Measurements from ENCODE around the gene RAD51B.
A peak's percentile ranks its signal among the peaks of the same experiment; 100 is the strongest.

The RAD51B gene

DNA sequence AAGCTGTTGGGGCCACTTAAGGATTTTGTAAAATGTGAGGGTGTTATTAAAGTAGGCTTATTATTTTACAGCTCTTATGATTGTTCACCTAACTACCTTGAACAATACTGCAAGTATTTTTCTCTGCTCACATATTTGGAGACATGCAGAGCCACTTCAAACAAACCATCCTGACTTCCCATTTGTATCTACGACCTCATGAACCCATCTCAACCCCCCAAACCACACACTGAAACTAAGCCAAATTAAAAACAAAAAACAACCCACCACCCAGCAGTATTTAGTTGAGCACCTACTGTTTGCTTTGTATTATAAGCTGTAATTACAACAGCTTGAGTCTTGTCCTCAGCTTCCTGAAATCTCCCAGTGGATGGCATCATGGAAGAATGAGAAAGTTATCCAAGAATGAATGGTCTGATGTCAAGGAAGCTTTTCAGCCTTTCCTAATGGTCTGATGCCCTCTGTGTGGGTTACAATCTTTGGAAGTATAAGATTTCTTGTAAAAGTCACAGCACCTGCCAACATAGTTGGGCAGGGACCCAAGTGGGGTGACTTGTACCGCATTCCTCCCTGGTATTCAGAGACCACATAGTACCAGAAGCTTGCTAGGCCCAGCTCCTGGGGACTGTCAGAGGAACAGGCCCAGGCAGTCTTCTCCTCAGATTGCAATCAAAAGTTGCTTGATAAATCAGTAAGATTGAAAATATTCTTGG lies 556.6 kb downstream of the RAD51B start:
- DNase-seq = no peak

DNA sequence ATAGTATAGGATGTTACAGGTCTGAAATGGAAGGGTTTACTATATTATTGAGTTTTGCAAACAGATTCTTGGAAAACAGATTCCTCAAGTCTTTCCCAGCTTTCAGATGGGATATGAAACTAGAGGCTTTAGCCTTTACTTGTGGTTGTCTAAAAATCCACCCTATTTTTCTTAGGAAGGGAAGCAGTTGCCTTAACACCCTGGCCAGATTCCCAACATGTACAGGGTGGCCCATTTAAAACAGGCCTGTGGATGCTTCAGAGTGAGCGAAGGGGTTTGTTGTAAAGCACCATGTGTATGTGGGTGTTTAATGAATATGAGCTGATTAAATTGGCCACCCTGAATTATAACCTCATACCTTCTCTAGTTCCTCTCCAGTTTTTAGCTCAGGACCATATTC lies 557.4 kb downstream of the RAD51B start:
- DNase-seq = no peak

DNA sequence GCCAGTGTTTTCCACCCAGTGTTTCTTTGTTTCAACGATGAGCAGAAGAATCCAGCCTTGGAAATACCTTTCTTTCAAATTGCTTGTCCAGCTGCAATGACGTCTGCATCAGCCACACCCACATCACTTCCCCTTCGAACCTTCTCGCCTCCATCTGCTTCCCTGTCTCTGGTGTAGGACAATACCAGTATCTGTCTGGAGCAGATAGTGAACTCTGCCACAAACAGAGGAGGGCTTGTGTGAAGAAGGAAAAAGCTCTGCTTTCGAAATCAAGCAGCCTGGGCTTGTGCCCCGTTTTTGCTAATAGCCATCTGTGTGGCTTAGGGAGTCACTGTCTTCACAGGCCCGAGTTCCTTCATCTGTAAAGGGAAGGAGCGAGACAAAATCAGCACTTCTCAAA lies 557.9 kb downstream of the RAD51B start:
- no peak for DNase-seq

DNA sequence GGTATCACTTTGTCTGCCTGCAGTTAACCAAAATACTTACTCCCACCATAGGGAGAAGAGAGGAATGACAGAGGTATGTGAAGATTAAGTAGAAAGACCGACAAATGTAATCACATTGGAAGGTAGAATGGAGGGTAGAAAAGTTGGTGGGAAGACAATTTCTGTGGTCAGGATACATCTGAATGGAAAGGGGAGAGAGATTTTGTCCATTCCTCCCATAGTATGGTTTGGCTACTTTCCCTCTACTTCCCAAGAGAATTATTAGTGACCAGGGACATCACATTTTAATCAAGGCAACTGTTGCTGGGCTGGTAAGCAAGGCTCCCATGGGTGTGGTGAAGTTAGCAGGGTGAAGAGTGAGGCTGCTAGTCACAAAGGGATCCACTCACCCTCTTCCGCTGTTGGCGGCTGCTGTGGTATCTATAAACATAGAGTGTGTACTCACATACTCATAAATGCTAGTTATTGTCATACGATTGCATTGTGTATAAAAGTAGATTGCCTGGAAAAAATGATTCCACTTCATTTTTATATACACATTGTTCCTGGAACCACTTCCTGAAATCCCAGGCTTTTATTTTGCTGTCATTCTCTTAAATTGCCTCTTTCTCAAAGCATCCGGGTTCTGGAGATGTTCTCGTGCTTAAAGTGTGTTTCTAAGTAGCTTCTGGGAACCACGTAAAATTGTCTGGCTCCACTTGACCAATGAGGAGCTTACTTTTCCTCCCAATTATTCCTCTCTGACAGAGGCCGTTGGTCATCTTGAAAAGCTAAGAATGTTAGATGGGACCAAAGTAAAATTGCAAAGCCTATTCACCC lies 560.1 kb downstream of the RAD51B start:
- no peak for DNase-seq

DNA sequence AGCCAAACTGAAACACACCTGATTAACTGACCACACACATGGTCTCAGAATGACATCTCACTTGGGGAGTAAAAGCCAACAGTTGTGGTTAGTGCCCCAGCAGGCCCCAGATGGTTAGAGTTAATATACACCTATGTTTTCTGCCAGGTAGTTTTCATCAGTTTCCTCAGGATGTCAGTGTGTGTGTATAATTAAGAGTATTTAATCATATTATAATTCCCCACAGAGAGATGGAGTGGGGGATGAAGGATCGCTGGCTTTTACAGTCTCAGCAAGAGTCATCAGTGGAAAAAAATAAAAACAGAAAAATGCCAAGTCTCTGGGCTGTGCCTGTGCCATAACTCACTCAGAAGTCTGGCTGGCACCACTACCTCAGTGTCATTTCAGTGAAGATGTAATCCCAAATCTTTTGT lies 560.8 kb downstream of the RAD51B start:
- no peak for DNase-seq

DNA sequence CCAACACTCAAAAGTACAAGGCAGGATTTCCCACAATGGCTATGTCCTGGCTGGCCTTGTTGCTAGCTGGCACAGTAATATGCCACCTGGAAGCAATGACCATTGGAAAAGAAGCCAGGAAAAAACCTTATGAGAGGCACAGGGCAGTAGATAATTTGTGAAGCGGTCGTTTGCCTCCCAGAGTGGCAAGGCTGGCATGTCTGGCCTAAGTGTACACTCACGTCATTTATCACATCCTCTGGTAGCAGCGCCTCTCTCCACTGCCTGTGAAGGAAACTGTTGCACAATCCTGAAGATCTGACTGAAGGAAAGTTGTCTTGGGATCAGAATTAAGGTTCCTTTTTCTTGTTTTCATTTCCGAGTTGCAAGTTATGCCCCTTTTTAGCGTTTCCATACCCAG lies 564.8 kb downstream of the RAD51B start:
- DNase-seq = no peak

DNA sequence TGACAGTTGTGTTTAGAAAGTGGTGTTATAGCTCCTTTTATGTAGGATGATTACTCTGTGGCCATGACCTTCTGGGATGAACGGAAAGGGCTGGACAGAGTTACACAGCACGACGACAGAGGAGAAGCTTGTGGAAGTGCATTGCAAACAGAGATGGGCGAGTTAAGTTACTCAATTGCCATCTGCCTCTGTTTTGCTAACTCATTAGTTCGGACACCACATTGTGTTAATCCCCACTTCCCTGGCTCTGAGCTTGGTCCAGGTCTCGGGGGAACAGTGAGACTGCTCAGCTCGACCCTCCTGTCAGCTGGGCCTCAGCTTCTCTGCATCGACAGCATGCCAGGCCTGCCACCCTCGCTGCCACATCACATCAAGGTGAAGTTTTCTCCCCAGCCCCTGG lies 565.3 kb downstream of the RAD51B start:
- peak; percentile 26 for DNase-seq

DNA sequence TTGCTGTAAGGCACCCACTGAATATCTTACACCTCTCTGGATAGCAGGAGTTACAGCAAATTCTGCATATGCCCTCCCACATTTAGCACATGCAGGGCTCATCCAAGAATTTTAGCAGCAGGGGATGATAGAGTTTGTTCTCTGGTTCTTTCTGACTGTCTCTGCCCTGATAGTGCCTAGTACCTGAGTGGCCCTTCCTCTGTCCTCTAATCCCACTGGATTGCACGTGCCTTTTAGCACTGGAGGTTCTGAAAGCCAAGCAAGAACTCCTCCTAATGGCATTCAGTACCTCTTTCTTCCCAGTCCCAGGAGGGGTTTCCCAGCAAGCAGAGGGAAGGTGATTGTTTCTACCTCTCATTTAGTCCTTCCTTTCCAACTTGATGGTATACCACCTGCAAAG lies 566.9 kb downstream of the RAD51B start:
- DNase-seq = no peak

DNA sequence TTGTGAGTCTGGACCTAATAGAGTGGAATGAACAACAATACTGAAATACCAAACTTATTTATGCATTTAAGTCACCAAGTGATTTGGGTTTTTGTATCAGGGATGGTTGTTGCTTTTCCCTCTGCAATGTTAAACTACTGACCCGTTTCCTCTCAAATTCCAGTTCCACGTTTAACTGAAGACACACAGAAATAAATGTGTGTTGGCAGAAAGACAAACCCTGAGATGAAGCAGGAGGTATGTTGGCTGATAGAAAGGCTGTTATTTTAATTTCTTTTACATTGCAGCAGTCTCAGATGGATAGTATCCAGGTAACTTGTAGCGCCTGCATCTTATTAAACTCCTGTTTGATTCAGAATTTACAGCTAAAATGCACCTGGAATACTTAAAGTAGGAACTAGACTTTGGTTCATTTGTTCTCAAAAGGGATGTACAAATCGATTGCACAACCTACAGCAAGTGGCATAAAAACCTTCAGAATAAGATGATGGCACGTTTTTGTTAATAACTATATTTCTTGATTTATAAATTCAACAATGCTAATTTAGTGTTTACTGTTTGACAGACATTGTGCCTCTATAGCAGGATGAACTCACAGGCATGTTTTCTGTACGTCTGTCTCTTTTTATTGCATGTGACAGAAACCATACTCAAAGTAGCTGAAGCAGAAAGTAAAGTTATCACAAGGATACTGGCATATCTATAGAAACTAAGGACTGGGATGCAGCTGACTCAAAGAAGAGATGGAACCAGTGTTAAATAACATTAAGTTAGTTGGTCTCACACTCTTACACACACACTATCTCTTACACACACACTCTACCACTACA lies 567.6 kb downstream of the RAD51B start:
- no peak for DNase-seq

DNA sequence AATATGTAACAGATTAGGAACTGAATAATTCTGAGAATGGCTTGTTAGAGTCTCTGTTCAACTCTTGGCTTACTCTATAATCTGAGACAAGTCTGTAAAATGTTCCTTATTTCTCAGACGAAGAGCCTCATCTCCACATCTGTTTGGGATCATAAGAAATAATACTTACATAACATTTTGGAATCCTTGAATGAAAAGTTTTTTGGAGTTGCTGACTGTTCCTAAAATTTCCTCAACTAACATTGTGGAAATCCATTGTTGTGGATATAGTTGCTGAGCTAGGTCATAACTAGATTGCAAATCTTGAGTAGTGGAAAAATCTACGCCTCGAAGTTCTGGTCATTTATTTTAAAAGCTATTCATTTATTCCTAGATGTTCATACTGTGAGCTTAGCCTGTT lies 570.4 kb downstream of the RAD51B start:
- no peak for DNase-seq

DNA sequence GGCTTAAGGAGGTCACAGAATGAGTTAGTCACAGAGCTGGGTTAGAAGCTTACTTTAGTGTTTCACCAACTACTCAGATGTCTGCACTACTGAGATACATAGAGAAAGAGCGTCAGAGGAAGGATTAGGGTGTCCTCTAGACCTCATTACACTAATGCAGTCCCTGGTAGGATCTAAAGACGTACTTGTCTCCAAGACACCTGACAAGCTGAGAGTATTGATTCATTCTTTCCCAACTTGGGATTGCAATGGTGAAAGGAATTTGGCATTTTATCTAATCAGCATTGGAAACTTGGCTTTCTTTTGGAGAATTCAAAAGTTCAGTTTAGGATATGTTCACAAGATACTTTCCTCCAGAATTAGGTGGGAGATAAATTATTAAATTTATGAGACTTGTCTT lies 571.2 kb downstream of the RAD51B start:
- DNase-seq = no peak

DNA sequence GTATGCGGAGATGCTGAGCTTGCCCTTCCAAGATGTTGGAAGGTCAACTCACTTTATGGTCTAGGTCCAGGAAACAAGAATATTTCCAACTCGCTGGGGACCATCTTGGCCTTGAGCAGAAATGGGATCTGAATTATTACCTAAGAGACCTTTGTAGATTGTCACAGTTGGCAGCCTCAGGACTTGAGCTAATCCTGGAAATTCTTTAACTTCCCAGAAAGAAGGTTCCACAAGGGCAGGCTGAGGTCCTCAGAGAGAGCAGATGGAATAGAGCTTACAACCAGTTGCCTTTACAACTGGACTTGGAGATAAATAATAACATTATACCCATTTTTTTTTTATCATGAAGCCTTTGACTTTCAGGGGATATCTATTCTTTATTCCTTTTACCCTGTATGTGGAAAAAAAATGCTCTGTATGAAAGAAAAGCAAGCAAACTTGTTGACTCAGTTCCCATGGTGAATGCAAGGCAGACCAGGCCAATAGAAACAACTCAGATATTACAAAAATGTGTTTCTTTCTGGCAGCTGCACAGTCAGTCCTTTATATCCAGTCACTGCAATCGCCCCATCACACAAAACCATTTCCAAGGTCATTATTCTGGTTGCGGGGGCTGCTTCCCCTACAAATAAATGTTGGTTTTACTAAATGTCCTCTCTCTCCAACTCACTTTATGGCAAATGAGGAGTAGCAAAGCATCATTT lies 571.9 kb downstream of the RAD51B start:
- no peak for DNase-seq

DNA sequence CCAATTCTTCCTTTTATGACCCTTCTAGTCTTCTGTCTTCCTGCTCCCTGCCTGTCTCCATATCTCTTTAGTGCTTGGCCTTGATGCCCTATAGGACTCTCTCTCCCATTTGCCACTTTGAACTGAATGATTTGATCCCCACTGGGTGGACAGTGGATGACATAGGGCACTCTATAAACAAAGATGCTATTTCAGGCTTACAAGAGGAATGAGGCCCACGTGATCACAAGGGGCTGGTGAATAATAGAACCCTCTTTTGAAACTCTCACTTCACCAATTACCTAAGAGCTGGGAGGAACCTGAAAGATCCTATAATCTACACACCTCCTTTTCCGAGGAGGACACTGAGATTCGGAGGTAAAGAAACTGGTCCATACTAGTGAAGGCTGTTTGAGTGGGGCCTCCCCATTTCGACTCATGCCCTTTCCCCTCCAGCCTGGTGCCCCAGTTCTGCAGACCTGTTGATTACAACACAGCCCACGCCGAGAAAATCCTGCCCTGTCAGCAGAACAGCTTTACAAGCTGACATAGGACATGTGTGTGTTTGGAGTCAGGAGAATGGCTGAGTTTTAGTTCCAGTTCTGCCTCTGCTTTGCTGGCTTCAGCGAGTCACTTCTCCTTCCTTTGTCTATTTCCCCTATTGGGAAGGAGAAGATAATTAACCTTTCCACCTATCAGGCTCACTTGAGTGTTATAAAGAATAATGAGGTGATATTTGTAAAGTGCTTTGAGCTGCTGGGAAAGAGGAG lies 573.0 kb downstream of the RAD51B start:
- DNase-seq = peak; percentile 17

DNA sequence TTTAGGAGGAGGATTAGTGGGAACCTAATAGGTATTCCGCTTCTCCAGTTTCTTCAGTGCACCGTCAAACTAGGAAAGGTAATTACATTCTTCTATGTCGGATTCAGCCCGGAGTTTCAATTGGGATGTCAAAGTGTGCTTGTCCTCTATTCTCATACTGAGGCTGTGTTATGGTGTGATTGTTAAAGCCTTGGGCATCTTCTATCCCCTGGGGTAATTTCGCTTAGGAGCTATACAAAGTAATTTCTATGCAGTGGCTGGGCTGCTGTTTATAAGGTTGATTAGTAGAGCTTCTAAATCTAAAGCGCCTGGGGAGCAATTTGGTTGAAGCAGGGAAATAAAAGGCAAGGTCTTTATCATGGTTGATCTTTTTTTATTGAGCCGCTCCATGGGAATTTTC lies 573.7 kb downstream of the RAD51B start:
- DNase-seq = no peak

DNA sequence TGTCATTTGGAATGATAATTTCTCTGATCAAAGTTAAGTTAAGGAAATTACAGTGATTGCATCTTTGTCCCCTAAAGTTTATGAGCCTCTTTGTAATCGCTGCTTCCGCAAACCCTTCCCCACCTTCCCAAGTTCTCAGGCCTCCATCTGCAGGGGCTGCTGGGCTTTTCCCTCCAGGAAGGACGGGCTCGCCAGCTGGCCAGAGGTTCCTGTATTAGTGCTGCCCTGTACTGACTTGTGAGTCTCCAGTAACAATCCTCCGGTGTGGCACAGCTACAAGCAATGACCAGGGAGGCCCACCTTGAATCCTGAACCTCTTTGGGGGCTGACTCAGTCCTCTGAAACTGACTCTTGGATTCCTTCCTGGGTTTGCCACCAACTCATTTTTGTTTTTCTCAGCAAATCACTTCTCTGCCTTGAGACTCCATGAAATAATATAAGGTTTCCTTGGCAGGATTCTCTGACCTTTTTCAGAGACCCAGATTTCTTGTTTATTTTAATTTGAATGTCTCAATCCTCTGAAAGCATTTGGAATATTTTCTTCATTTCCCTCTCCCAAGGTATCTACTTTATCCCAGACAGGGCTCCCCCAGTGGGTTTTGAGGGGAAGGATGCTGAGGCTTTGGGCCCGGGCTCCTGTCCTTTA lies 574.7 kb downstream of the RAD51B start:
- no peak for DNase-seq

DNA sequence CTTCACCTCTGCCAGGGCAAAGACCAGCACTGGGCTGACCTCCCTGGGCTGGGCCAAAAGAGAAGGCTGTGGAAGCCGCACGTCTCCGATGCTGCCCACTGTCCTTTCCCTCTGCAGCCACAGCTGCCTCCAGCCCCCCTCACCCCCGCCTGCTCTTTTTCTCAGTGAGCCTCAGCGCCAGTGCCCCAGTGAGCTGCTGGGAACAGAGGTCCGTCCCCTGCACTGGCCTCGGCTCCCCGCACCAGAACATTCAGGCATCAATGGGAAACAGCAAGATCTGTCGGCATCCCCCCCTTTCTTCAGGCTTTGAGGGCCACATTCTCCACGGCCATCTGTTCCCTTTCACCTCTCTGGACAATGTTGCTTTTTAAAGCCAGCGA lies 575.2 kb downstream of the RAD51B start:
- no peak for DNase-seq

DNA sequence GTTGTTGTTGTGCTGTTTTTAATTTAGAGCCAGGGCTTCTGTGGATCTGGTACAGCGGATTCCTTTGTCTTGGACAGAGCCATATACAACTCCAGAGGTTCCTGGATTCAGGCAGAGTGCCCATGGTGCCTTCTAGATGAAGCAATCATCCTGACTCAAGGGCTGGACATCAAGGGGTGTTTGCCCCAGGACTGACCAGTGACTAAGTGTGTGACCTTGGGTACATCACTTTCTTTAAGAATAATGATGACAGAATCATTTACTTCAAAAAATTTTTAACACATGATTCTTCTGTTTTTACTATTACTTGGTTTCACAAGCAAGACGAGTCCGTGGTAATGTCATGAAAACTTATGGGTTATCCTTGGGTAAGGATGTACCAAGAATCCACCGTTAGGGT lies 576.0 kb downstream of the RAD51B start:
- no peak for DNase-seq

DNA sequence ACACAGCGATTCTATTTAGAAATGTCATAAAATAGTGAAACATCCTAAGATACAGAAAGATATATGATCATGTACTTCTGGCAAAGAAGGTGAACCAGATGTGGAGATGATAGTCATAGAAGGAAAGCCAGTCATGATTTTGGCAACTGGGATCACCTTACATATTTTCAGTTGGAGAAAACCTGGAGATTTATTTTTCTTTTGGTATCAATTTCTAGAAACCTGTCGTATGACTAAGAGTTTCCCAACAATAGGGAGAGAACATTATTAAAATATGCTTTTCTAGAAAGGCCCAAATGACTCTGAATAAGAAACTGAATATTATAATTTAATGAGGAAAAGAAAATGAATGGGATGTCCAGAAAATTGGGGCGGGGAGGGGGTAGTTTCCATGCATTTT lies 576.9 kb downstream of the RAD51B start:
- no peak for DNase-seq

DNA sequence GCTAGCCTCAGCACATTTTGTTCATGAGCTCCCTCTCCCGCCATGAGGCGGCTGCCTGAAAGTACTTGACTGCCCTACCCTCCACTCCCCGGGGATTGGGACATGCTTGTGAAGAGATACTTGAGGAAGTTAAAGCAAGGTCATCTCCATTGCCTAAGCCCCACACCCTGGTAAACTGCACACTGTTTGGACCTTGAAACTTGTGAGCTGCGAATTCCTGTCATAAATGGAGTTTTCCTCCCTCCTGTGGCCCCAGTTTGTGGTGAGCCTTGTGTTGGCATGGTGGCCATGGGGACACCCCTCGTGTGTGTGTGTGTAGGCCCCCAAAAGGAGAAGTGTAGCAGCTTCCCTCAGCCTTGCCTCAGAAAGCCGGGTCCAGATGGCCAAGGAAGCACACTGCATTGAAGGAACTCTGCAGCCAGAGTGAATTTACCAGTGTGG lies 577.8 kb downstream of the RAD51B start:
- peak; percentile 53 for DNase-seq

DNA sequence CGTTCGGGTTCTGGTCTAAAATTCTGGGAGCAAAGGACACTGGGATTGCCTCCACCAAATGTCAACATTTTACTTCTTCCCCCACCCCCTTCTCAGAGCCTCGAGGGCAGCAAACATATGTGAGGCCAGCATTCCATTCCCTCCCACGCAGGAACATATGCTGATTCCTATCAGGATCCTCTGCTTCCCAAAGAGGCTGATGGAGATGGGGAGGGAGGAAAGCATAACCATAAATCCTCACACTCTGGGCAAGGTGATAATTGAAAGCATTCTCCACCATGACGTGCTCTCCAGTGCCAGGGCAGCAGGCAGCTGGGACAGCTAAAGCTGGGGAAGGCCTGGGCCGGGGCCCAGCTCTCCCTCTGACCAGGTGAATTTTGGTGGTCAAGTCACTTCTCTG lies 578.2 kb downstream of the RAD51B start:
- DNase-seq = no peak

DNA sequence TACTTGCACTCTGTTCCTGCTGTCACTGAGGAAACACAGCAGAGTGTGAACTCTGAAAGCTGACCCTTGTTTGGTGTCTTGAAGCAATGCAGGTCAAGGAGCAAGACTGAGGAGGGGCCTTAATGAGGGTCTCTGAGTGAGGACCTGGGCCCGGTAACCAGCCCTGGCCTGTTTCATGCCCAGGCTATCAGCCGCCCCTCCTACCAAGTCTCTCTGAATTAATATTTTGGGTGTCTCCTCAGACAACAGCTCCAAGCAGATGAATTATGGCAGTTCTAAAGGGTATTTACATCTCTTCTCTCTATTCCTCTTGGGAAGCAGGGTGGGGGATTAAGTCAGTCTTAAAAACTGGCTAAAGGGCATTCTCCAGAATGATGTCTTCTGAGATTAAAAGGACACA lies 578.8 kb downstream of the RAD51B start:
- DNase-seq = no peak

DNA sequence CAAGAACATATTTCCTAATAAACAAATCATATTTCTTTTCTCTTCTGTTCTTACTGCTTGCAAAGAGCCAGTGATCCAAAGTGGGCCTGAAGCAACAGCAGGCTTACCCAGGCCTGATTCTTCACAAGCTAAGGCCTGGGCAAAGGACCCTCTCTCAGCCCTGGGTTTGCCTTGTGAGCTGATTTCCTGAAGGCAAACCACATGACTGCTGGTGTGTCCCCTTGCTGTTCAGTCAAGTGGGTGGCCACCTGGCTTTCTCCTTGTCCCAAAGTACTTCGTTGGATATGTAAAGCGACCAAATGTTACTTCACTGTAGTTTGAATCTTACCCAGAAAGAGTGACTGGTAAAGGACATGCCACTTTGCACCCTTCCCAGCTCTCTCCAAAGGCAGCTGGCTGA lies 580.4 kb downstream of the RAD51B start:
- DNase-seq = no peak

Data from NCI-H510A (cell line).